Body of pancreas (tissue), 4 donors: ENCODE results near the gene KREMEN2. TPM values are rescaled to one million over a fixed set of nuclear protein-coding genes. Genes with fewer than 3 reads are reported as not detected.

Source experiments
- ATAC-seq: fragments of 150-250 bp; one replicate; pipeline ENCODE4 v1.9.1; 2016
- DNase-seq, 4 donors: peaks; one replicate each; pipeline ENCODE4 v3.0.0-alpha.2; 2019
- H3K27ac ChIP-seq, 4 donors: fragments of 200-600 bp; sonication (generic); 1 replicate in 3 of 4; 2 replicates in 1 of 4; pipeline versions ENCODE4 v1.5.1 to v1.6.1; 2016 to 2019; ENCODE audit warnings: mild to moderate bottlenecking in 1 of 4, mixed read lengths in 1 of 4, moderate library complexity in 1 of 4
- H3K27me3 ChIP-seq, 2 donors: fragments of 200-600 bp; sonication (generic); one replicate each; pipeline ENCODE4 v1.6.0; 2016; ENCODE audit warnings: mild to moderate bottlenecking in 1 of 2
- H3K36me3 ChIP-seq, 2 donors: fragments of 200-600 bp; sonication (generic); replicated peaks in 1 of 2; 2 replicates each; pipeline ENCODE4 v1.5.1; 2016; ENCODE audit warnings: low read depth in 2 of 2; ENCODE audit not compliant: insufficient read depth in 1 of 2
- H3K4me1 ChIP-seq: fragments of 200-600 bp; sonication (generic); one replicate; pipeline ENCODE4 v1.6.0; 2016
- H3K4me3 ChIP-seq, 2 donors: fragments of 200-600 bp; sonication (generic); 1 replicate in 1 of 2; 2 replicates in 1 of 2; pipeline ENCODE4 v1.5.1; 2016 to 2019
- H3K9me3 ChIP-seq, 3 donors: fragments of 200-600 bp; sonication (generic); 1 replicate in 2 of 3; 2 replicates in 1 of 3; pipeline ENCODE4 v1.5.1; 2016
- CTCF ChIP-seq, 7 experiments: fragments of 450-650 bp in 4 of 7; fragments of 200-600 bp in 3 of 7; sonication (generic) in 3 of 7; IDR thresholded peaks; one replicate each; pipeline ENCODE4 v1.5.1; 2016 to 2019; ENCODE audit warnings: antibody characterized with exemption in 7 of 7
- POLR2A ChIP-seq, 3 donors: fragments of 450-650 bp; IDR thresholded peaks; one replicate each; pipeline ENCODE4 v1.6.1; 2016; ENCODE audit warnings: antibody characterized with exemption in 3 of 3, mild to moderate bottlenecking in 2 of 3
- WGBS, 2 donors: methylation state at CpG; one replicate each; pipeline ENCODE4 v1.1.5; 2017; 5-methylcytosine and 5-hydroxymethylcytosine counted together
- intact Hi-C: fragments of 100-400 bp; cut with DNase I; formaldehyde crosslinking; loops from one replicate; pipeline ENCODE4 v1.15.1; 2023
- total RNA-seq, 2 donors: library from RNA; depleted of rRNA; stranded (reverse); fragments of >200 nt; gene quantifications; one replicate each; pipeline ENCODE4 v1.1.0, GENCODE V29; 2016

Gene KREMEN2
- 1 to 10 TPM in 1 of 2 donors, not detected in 1; 6.3 TPM for total RNA-seq

GRCh38 chr16:2963723-2964474 is at the start of gene KREMEN2:
KREMEN2 (plus strand) TSS chr16:2964275; CDS start chr16:2964521, 246 bp downstream.
- 1% methylated on average over 24 to 60 of the region's 60 CpGs for WGBS, 2 donors
- Histone ChIP-seq H3K4me1 (peaks cover 51% of the 10 kb centered on the region), H3K36me3 (no peaks in the 10 kb centered on the region), H3K27me3 (peaks cover 4 to 50% of the 10 kb centered on the region in 2 donors), H3K9me3 (no peaks in the 10 kb centered on the region), H3K4me3 (no peak within 1 kb of the TSS), H3K27ac (no peak within 1 kb of the TSS)
- TF ChIP-seq CTCF (IDR thresholded peaks at IDR 0.05) (no peak), POLR2A (IDR thresholded peaks at IDR 0.05) (no peak)
- intact Hi-C loops: no loop called here
- ATAC-seq (no peak), DNase-seq (peak in 1 of 4 donors; percentile 23)

GRCh38 chr16:2915196-2915929 is 48.7 kb upstream of the KREMEN2 start:
- DNase-seq (no peak), ATAC-seq (no peak)
- Histone ChIP-seq H3K4me1 (peaks cover 24% of the 10 kb centered on the region), H3K27ac (no peak overlapping the region), H3K9me3 (no peaks in the 10 kb centered on the region), H3K36me3 (peaks cover 0 to 2% of the 10 kb centered on the region in 2 donors), H3K27me3 (no peaks in the 10 kb centered on the region), H3K4me3 (no peak overlapping the region)
- TF ChIP-seq POLR2A (IDR thresholded peaks at IDR 0.05): no peak
- WGBS, 2 donors: 87 to 88% methylated on average over 13 of the region's 13 CpGs
- intact Hi-C loops: no loop called here

- TF ChIP-seq CTCF (IDR thresholded peaks at IDR 0.05) (peak; percentile 72 to 94 (median 91)), POLR2A (IDR thresholded peaks at IDR 0.05) (no peak)
- H3K4me1 ChIP-seq: peaks cover 5% of the 10 kb centered on the region
- no peaks in the 10 kb centered on the region for H3K36me3 ChIP-seq
- no peaks in the 10 kb centered on the region for H3K27me3 ChIP-seq
- no peak overlapping the region for H3K4me3 ChIP-seq
- intact Hi-C loops: no loop called here
- WGBS, 2 donors: 7 to 11% methylated on average over 13 of the region's 13 CpGs
- DNase-seq (peak; percentile 50 to 73 (median 63)), ATAC-seq (peak; percentile 83)
- peak overlapping the region in 2 of 4 donors; percentile 10 to 20 for H3K27ac ChIP-seq
- no peaks in the 10 kb centered on the region for H3K9me3 ChIP-seq
Measured at GRCh38 chr16:2919511-2920255, 44.4 kb upstream of the KREMEN2 start.

GRCh38 chr16:2923481-2923880 is 40.6 kb upstream of the KREMEN2 start:
- intact Hi-C loops: no loop called here
- WGBS, 2 donors: 93 to 94% methylated on average over 14 of the region's 14 CpGs

More at GRCh38 chr16:2923481-2923880, 40.6 kb upstream of the KREMEN2 start:
- no peak overlapping the region for H3K27ac ChIP-seq
- H3K4me3 ChIP-seq: no peak overlapping the region
- no peak for DNase-seq
- H3K36me3 ChIP-seq: no peaks in the 10 kb centered on the region
- no peak for ATAC-seq
- peaks cover 10% of the 10 kb centered on the region for H3K4me1 ChIP-seq
- H3K27me3 ChIP-seq: no peaks in the 10 kb centered on the region
- no peaks in the 10 kb centered on the region for H3K9me3 ChIP-seq
- no peak for TF ChIP-seq CTCF (IDR thresholded peaks at IDR 0.05)
- no peak for TF ChIP-seq POLR2A (IDR thresholded peaks at IDR 0.05)
